ENCODE results near the gene EEIG1. TPM values are rescaled to one million over a fixed set of nuclear protein-coding genes. Genes with fewer than 3 reads are reported as not detected.
A peak's percentile ranks its signal among the peaks of the same experiment; 100 is the strongest.

The EEIG1 gene
- total RNA-seq, 1 donor from 2014 or later, result 15.8 TPM

- Mint-ChIP-seq H3K36me3 (ENCODE audit: unreplicated experiment) (no peaks in the 10 kb centered on the region), H3K27me3 (ENCODE audit: unreplicated experiment) (peaks cover 13% of the 10 kb centered on the region), H3K27ac (ENCODE audit: unreplicated experiment) (peak overlapping the region; percentile 64), H3K4me3 (ENCODE audit: unreplicated experiment) (peak overlapping the region; percentile 94), H3K4me1 (ENCODE audit: low read depth, unreplicated experiment) (peaks cover 13% of the 10 kb centered on the region), H3K9me3 (ENCODE audit: unreplicated experiment) (peaks cover 10% of the 10 kb centered on the region)
- peak; percentile 47 for DNase-seq
- TF ChIP-seq CTCF (IDR thresholded peaks at IDR 0.05; ENCODE audit: partially characterized antibody, unreplicated experiment), result no peak
Observed at GRCh38 chr9:127979333-127980059, 1.3 kb downstream of the EEIG1 start.

- Mint-ChIP-seq H3K27ac (ENCODE audit: unreplicated experiment) (peak overlapping the region; percentile 64), H3K4me3 (ENCODE audit: unreplicated experiment) (peak overlapping the region; percentile 94), H3K4me1 (ENCODE audit: low read depth, unreplicated experiment) (peaks cover 15% of the 10 kb centered on the region), H3K9me3 (ENCODE audit: unreplicated experiment) (peaks cover 10% of the 10 kb centered on the region), H3K27me3 (ENCODE audit: unreplicated experiment) (peaks cover 13% of the 10 kb centered on the region), H3K36me3 (ENCODE audit: unreplicated experiment) (no peaks in the 10 kb centered on the region)
- TF ChIP-seq CTCF (IDR thresholded peaks at IDR 0.05; ENCODE audit: partially characterized antibody, unreplicated experiment), result no peak
- no peak for DNase-seq
Observed at GRCh38 chr9:127979015-127979332, 1.8 kb downstream of the EEIG1 start.

DNA sequence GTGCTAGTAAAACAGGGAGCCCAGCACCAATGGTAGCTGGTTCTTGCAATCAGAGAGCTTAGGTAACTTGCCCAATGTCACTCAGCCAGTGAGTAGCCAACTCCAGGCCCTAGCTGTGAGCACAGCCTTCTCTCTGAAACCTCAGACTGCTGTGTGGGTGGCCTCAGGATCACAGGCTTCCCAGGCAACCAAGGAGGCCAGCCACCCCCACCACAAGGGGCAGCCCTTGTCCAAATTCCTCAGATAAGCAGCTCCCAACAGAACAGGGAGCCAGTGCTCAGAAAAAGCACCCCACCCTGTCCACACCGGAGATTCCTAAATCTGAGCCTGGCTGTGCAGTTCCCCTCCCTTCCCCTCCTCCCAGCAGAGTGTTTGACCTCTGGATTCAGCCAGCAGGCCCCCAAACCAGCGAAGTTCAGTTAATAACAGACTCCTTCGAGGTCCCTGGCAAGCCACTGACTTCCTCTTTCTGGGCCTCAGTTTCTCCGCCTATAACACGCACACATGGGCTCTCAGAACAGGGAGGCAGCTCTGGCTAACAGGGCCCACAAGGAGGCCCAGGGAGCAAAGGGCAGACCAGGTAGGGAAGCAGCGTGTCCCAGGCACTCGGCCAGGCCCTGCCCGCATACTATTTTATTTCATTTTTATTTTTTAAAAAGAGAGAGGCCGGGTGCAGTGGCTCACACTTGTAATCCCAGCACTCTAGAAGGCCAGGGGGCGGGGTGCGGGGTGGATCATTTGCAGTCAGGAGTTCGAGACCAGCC lies 2.7 kb downstream of the EEIG1 start:
- peaks cover 12% of the 10 kb centered on the region for H3K4me1 Mint-ChIP-seq (ENCODE audit: low read depth, unreplicated experiment)

GRCh38 chr9:127977009-127977883 lies 3.5 kb downstream of the EEIG1 start:
- no peak overlapping the region for H3K4me3 Mint-ChIP-seq (ENCODE audit: unreplicated experiment)
- peaks cover 18% of the 10 kb centered on the region for H3K4me1 Mint-ChIP-seq (ENCODE audit: low read depth, unreplicated experiment)
- DNase-seq, result no peak
- no peak overlapping the region for H3K27ac Mint-ChIP-seq (ENCODE audit: unreplicated experiment)
- peaks cover 15% of the 10 kb centered on the region for H3K27me3 Mint-ChIP-seq (ENCODE audit: unreplicated experiment)
- H3K36me3 Mint-ChIP-seq (ENCODE audit: unreplicated experiment), result no peaks in the 10 kb centered on the region
- TF ChIP-seq CTCF (IDR thresholded peaks at IDR 0.05; ENCODE audit: partially characterized antibody, unreplicated experiment), result no peak
- H3K9me3 Mint-ChIP-seq (ENCODE audit: unreplicated experiment), result peaks cover 8% of the 10 kb centered on the region

More for the DNA sequence above, 2.7 kb downstream of the EEIG1 start:
- H3K4me3 Mint-ChIP-seq (ENCODE audit: unreplicated experiment), result peak overlapping the region; percentile 59
- peaks cover 10% of the 10 kb centered on the region for H3K9me3 Mint-ChIP-seq (ENCODE audit: unreplicated experiment)
- DNase-seq, result no peak
- no peak for TF ChIP-seq CTCF (IDR thresholded peaks at IDR 0.05; ENCODE audit: partially characterized antibody, unreplicated experiment)
- no peak overlapping the region for H3K27ac Mint-ChIP-seq (ENCODE audit: unreplicated experiment)
- peaks cover 13% of the 10 kb centered on the region for H3K27me3 Mint-ChIP-seq (ENCODE audit: unreplicated experiment)
- no peaks in the 10 kb centered on the region for H3K36me3 Mint-ChIP-seq (ENCODE audit: unreplicated experiment)
